ENCODE data around the gene UBASH3B.

Gene UBASH3B

GRCh38 chr11:122811721-122812120 is 156.2 kb downstream of the UBASH3B start:
- DNase-seq (ENCODE audit: low read depth in 1 of 2, low spot score in 1 of 2) = no peak
- H3K27ac ChIP-seq (replicated peaks) = no peak overlapping the region
- H3K27me3 ChIP-seq (ENCODE audit: insufficient read depth, poor library complexity, severe bottlenecking) = no peaks in the 10 kb centered on the region
- no peak overlapping the region for H3K4me3 ChIP-seq (replicated peaks; ENCODE audit: insufficient read depth, low read length)
- TF ChIP-seq POLR2AphosphoS5 (IDR thresholded peaks at IDR 0.05; ENCODE audit: low read depth) (no peak), CTCF (IDR thresholded peaks at IDR 0.05; ENCODE audit: insufficient read depth, low read length) (no peak), GABPA (IDR thresholded peaks at IDR 0.05; ENCODE audit: low read depth) (no peak), SPI1 (IDR thresholded peaks at IDR 0.05; ENCODE audit: borderline replicate concordance, low read depth) (no peak)
- TF ChIP-seq, protein P1, sequence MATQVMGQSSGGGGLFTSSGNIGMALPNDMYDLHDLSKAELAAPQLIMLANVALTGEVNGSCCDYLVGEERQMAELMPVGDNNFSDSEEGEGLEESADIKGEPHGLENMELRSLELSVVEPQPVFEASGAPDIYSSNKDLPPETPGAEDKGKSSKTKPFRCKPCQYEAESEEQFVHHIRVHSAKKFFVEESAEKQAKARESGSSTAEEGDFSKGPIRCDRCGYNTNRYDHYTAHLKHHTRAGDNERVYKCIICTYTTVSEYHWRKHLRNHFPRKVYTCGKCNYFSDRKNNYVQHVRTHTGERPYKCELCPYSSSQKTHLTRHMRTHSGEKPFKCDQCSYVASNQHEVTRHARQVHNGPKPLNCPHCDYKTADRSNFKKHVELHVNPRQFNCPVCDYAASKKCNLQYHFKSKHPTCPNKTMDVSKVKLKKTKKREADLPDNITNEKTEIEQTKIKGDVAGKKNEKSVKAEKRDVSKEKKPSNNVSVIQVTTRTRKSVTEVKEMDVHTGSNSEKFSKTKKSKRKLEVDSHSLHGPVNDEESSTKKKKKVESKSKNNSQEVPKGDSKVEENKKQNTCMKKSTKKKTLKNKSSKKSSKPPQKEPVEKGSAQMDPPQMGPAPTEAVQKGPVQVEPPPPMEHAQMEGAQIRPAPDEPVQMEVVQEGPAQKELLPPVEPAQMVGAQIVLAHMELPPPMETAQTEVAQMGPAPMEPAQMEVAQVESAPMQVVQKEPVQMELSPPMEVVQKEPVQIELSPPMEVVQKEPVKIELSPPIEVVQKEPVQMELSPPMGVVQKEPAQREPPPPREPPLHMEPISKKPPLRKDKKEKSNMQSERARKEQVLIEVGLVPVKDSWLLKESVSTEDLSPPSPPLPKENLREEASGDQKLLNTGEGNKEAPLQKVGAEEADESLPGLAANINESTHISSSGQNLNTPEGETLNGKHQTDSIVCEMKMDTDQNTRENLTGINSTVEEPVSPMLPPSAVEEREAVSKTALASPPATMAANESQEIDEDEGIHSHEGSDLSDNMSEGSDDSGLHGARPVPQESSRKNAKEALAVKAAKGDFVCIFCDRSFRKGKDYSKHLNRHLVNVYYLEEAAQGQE (IDR thresholded peaks at IDR 0.05; ENCODE audit: insufficient replicate concordance, low read depth) = no peak

GRCh38 chr11:122812638-122813037 is 157.1 kb downstream of the UBASH3B start:
- no peak for TF ChIP-seq GABPA (IDR thresholded peaks at IDR 0.05; ENCODE audit: low read depth)
- no peak for TF ChIP-seq POLR2AphosphoS5 (IDR thresholded peaks at IDR 0.05; ENCODE audit: low read depth)
- TF ChIP-seq CTCF (IDR thresholded peaks at IDR 0.05; ENCODE audit: insufficient read depth, low read length) = no peak
- TF ChIP-seq, protein P1 (IDR thresholded peaks at IDR 0.05; ENCODE audit: insufficient replicate concordance, low read depth) = no peak
- TF ChIP-seq SPI1 (IDR thresholded peaks at IDR 0.05; ENCODE audit: borderline replicate concordance, low read depth) = no peak
- Histone ChIP-seq H3K27me3 (ENCODE audit: insufficient read depth, poor library complexity, severe bottlenecking) (no peaks in the 10 kb centered on the region), H3K27ac (replicated peaks) (no peak overlapping the region), H3K4me3 (replicated peaks; ENCODE audit: insufficient read depth, low read length) (no peak overlapping the region)
- DNase-seq (ENCODE audit: low read depth in 1 of 2, low spot score in 1 of 2) = no peak

DNA sequence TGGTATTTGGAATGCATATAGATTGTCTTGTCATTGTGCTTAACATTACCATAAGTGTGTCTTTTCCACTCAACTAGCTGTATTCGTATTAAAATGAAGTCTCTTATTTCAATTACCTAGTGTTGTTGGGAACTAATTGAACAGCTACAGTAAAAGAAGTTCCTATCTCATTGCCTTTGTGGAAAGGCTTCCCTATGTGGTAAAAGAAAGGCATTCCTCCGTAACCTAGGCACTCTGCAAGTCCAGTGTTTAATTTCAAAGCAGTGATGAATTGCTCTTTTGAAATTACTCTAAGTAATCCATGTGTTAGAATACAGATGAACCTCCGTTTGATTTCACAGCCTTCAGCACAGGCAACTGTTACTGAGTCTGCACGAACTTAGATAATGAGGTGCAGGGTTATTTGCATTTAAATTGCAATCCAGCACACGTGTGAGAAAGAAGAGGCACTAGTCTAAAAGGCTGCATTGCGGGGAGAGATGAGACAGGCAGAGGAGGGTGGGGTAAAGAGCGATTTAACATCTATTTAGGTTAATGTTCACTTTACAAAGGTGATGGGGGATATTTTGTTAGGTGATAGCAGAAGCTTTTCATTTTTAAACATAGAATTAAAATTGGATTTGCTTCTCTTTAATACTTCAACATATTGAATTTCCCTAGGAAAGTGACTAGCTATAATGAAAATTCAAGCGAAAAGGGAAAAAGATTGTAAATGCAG is 157.8 kb downstream of the UBASH3B start:
- Histone ChIP-seq H3K4me3 (replicated peaks; ENCODE audit: insufficient read depth, low read length) (no peak overlapping the region), H3K27ac (replicated peaks) (no peak overlapping the region), H3K27me3 (ENCODE audit: insufficient read depth, poor library complexity, severe bottlenecking) (no peaks in the 10 kb centered on the region)
- TF ChIP-seq GABPA (IDR thresholded peaks at IDR 0.05; ENCODE audit: low read depth) = no peak
- no peak for TF ChIP-seq SPI1 (IDR thresholded peaks at IDR 0.05; ENCODE audit: borderline replicate concordance, low read depth)
- no peak for TF ChIP-seq POLR2AphosphoS5 (IDR thresholded peaks at IDR 0.05; ENCODE audit: low read depth)
- TF ChIP-seq, protein P1 (IDR thresholded peaks at IDR 0.05; ENCODE audit: insufficient replicate concordance, low read depth) = no peak
- DNase-seq (ENCODE audit: low read depth in 1 of 2, low spot score in 1 of 2) = no peak

Measured in HL-60 (cell line).